Calu3 (cell line): ENCODE measurements around the gene SLC35D1. TPM values are rescaled to one million over a fixed set of nuclear protein-coding genes. Genes with fewer than 3 reads are reported as not detected.

Source experiments
- BruUV-seq: library from RNA; stranded (reverse); fragments of 400-500 nt; replicated peaks from 2 replicates; lab custom pipeline; 2021; lab: Mats Ljungman, UMichigan
- CTCF ChIA-PET: fragments of 300-600 bp; sonication (Branson Sonifier 250); formaldehyde crosslinking; loops from one replicate; lab custom pipeline; 2022; ENCODE audit warnings: antibody characterized with exemption; lab: Charles Lee
- DNase-seq: peaks from one replicate; pipeline ENCODE4 v3.0.0; 2022
- H3K27ac Mint-ChIP-seq: one replicate; pipeline ENCODE4 v1.8.0; 2022; ENCODE audit warnings: mixed read lengths; ENCODE audit not compliant: unreplicated experiment
- H3K27me3 Mint-ChIP-seq: one replicate; pipeline ENCODE4 v1.8.0; 2022; ENCODE audit warnings: mixed read lengths; ENCODE audit not compliant: unreplicated experiment
- H3K36me3 Mint-ChIP-seq: one replicate; pipeline ENCODE4 v1.8.0; 2022; ENCODE audit warnings: mild to moderate bottlenecking, moderate library complexity, mixed read lengths; ENCODE audit not compliant: insufficient read depth, unreplicated experiment
- H3K4me1 Mint-ChIP-seq: one replicate; pipeline ENCODE4 v1.8.0; 2022; ENCODE audit warnings: mild to moderate bottlenecking, low read depth, mixed read lengths; ENCODE audit not compliant: unreplicated experiment
- H3K4me3 Mint-ChIP-seq: one replicate; pipeline ENCODE4 v1.8.0; 2022; ENCODE audit warnings: mild to moderate bottlenecking, low read depth, moderate library complexity, mixed read lengths; ENCODE audit not compliant: unreplicated experiment
- H3K9me3 Mint-ChIP-seq: one replicate; pipeline ENCODE4 v1.8.0; 2022; ENCODE audit warnings: low read depth, mixed read lengths; ENCODE audit not compliant: unreplicated experiment
- intact Hi-C: fragments of 100-400 bp; cut with micrococcal nuclease; formaldehyde crosslinking; loops from one replicate; pipeline ENCODE4 v1.10.0; 2022; ENCODE audit not compliant: unreplicated experiment
- total RNA-seq: library from RNA; stranded (reverse); gene quantifications from 2 replicates; pipeline ENCODE4 v1.2.3, GENCODE V29; 2022
- TF ChIP-seq, protein P1 (sequence below): fragments of 200-600 bp; IDR thresholded peaks from one replicate; pipeline ENCODE4 v1.8.0; 2022; ENCODE audit warnings: antibody characterized with exemption; ENCODE audit not compliant: unreplicated experiment

SLC35D1 gene
- total RNA-seq, 1 experiment from 2014 or later, result 5.4 TPM

DNA sequence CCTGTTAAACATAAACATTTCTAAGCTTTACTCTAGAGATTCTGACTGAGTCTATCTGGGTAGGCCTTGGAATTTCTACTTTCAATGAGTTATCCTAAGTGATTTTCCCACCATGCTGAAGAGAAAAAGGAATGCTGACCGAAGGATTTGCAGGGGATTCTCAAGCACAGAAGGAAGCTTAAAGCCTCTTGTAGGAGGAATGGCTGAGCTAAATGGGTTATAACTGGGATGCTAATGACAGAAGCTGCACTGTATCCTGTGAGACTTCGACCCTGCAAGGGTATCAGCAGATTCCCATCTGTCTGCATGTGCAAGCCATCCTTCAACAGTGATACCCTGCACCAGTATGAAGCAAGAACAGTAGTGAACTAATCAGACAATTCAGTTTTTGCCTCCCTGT lies 35.4 kb downstream of the SLC35D1 start:
- BruUV-seq, result no TSS peak
- DNase-seq, result no peak
- intact Hi-C loops, result no loop called here
- TF ChIP-seq, protein P1, sequence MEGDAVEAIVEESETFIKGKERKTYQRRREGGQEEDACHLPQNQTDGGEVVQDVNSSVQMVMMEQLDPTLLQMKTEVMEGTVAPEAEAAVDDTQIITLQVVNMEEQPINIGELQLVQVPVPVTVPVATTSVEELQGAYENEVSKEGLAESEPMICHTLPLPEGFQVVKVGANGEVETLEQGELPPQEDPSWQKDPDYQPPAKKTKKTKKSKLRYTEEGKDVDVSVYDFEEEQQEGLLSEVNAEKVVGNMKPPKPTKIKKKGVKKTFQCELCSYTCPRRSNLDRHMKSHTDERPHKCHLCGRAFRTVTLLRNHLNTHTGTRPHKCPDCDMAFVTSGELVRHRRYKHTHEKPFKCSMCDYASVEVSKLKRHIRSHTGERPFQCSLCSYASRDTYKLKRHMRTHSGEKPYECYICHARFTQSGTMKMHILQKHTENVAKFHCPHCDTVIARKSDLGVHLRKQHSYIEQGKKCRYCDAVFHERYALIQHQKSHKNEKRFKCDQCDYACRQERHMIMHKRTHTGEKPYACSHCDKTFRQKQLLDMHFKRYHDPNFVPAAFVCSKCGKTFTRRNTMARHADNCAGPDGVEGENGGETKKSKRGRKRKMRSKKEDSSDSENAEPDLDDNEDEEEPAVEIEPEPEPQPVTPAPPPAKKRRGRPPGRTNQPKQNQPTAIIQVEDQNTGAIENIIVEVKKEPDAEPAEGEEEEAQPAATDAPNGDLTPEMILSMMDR, result no peak
- no peaks in the 10 kb centered on the region for H3K36me3 Mint-ChIP-seq
- H3K27me3 Mint-ChIP-seq, result no peaks in the 10 kb centered on the region
- H3K9me3 Mint-ChIP-seq, result no peaks in the 10 kb centered on the region
- H3K4me3 Mint-ChIP-seq, result no peak overlapping the region
- peaks cover 3% of the 10 kb centered on the region for H3K4me1 Mint-ChIP-seq
- CTCF ChIA-PET, result no interaction called here
- H3K27ac Mint-ChIP-seq, result no peak overlapping the region

DNA sequence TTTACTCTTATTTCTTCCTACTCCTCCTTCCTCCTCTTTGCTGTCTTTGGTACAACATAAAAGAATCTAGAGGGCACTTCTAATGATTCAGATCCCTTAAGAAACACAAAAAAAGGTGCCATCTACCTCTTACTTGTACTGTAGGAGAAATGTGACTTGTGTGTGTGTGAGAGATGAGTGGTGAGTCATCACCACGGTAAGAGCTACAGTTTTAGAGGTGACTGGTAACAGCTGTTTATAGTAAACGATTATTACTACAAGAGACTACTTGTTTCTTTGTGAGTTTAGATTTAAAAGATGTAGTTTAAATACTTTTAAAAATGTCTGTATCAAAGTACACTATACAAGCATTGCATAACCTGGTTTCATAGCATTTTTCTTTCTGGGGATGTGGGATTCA lies 40.4 kb downstream of the SLC35D1 start:
- Mint-ChIP-seq H3K4me3 (no peak overlapping the region), H3K27ac (no peak overlapping the region), H3K36me3 (no peaks in the 10 kb centered on the region), H3K27me3 (no peaks in the 10 kb centered on the region), H3K4me1 (peaks cover 8% of the 10 kb centered on the region), H3K9me3 (no peaks in the 10 kb centered on the region)
- CTCF ChIA-PET, result interaction anchor here (0.5 to 0.9 kb wide), 2 partner anchors 130 to 135 kb away, joined by 3 to 5 read pairs; no protein-coding TSS in a partner anchor
- intact Hi-C loops, result no loop called here
- TF ChIP-seq, protein P1, result no peak
- BruUV-seq, result no TSS peak
- no peak for DNase-seq

DNA sequence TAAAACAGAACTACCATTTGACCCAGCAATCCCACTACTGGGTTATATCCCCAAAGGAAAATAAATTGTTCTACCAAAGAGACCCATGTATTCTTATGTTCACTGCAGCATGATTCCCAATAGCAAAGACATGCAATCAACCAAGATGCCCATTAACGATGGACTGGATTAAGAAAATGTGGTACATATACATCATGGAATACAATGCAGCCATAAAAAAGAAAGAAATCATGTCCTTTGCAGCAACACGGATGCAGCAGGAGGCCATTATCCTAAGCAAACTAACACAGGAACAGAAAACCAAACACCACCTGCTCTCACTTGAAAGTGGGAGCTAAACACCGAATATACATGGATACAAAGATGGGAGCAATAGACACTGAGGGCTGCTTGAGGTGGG lies 44.2 kb downstream of the SLC35D1 start:
- no peaks in the 10 kb centered on the region for H3K9me3 Mint-ChIP-seq
- DNase-seq, result no peak
- CTCF ChIA-PET, result no interaction called here
- no peak overlapping the region for H3K27ac Mint-ChIP-seq
- H3K4me3 Mint-ChIP-seq, result no peak overlapping the region
- H3K4me1 Mint-ChIP-seq, result peaks cover 8% of the 10 kb centered on the region
- TF ChIP-seq, protein P1, result no peak
- intact Hi-C loops, result no loop called here
- H3K27me3 Mint-ChIP-seq, result no peaks in the 10 kb centered on the region
- BruUV-seq, result no TSS peak
- no peaks in the 10 kb centered on the region for H3K36me3 Mint-ChIP-seq

DNA sequence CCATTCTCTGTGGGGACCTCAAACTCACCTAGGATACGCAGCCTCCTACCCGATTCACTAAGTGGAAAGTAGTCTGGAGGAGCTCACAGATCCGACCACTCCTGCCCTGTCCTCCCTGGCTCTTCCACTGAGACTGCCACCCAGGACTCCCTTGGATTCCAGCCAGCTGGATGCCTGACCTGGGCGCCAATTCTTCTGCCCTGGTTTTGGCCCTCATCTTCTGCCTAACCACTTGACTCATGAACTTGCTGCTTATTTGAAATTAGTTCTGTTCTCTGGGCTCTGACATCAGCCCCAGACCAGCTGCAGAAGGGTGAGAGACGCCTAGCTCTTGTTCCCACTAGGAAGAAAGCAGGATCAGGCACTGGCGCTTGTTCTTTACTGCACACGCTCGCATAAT lies 48.9 kb downstream of the SLC35D1 start:
- Mint-ChIP-seq H3K4me1 (no peaks in the 10 kb centered on the region), H3K27me3 (no peaks in the 10 kb centered on the region), H3K9me3 (no peaks in the 10 kb centered on the region), H3K36me3 (no peaks in the 10 kb centered on the region), H3K4me3 (no peak overlapping the region), H3K27ac (no peak overlapping the region)
- no TSS peak for BruUV-seq
- intact Hi-C loops, result no loop called here
- TF ChIP-seq, protein P1, result no peak
- DNase-seq, result no peak
- CTCF ChIA-PET, result no interaction called here
